Neural cell (in vitro differentiated cells): ENCODE measurements around the gene PHF21A. TPM values are rescaled to one million over a fixed set of nuclear protein-coding genes. Genes with fewer than 3 reads are reported as not detected.

Experiments used
- H2AFZ ChIP-seq: fragments of 200-600, 300-800 bp; sonication (generic), shearing (Covaris generic); 2 replicates; pipeline ENCODE4 v1.6.0; 2014; ENCODE audit warnings: low read depth, mild to moderate bottlenecking, antibody characterized with exemption, low read length, moderate library complexity
- H3F3A ChIP-seq: fragments of 200-600 bp; shearing (Covaris generic); 2 replicates; pipeline ENCODE4 v1.6.1; 2016; ENCODE audit warnings: mild to moderate bottlenecking, moderate library complexity, mixed read lengths, antibody characterized with exemption, low read length; ENCODE audit not compliant: insufficient read depth, poor library complexity, severe bottlenecking
- H3K27ac ChIP-seq: fragments of 200-600, 300-800 bp; sonication (generic), shearing (Covaris generic); 2 replicates; pipeline ENCODE4 v1.5.1; 2014; ENCODE audit warnings: mild to moderate bottlenecking, low read length, moderate library complexity
- H3K27me3 ChIP-seq: fragments of 300-800, 200-600 bp; sonication (generic), shearing (Covaris generic); 2 replicates; pipeline ENCODE4 v1.6.0; 2014; ENCODE audit warnings: mild to moderate bottlenecking, low read depth, low read length, moderate library complexity; ENCODE audit not compliant: insufficient read depth
- H3K36me3 ChIP-seq: fragments of 300-800, 200-600 bp; sonication (generic), shearing (Covaris generic); 2 replicates; pipeline ENCODE4 v1.5.1; 2014; ENCODE audit warnings: mild to moderate bottlenecking, antibody characterized with exemption, low read length, moderate library complexity; ENCODE audit not compliant: insufficient read depth
- H3K4me2 ChIP-seq: fragments of 300-800, 200-600 bp; sonication (generic), shearing (Covaris generic); 2 replicates; pipeline ENCODE4 v1.6.0; 2014; ENCODE audit warnings: mild to moderate bottlenecking, low read length
- H3K4me3 ChIP-seq: fragments of 300-800, 200-600 bp; sonication (generic), shearing (Covaris generic); 2 replicates; pipeline ENCODE4 v1.5.1; 2014; ENCODE audit warnings: mild to moderate bottlenecking, low read length, moderate library complexity
- H3K79me2 ChIP-seq: fragments of 200-600 bp; shearing (Covaris generic); replicated peaks from 2 replicates; pipeline ENCODE4 v1.6.0; 2014; ENCODE audit warnings: mild to moderate bottlenecking, low read length, moderate library complexity; ENCODE audit not compliant: insufficient read depth
- H3K9ac ChIP-seq: fragments of 300-800, 200-600 bp; sonication (generic), shearing (Covaris generic); 2 replicates; pipeline ENCODE4 v1.6.1; 2016; ENCODE audit warnings: mild to moderate bottlenecking, low read length, mixed read lengths
- H3K9me2 ChIP-seq: fragments of 200-600 bp; shearing (Covaris generic); 2 replicates; pipeline ENCODE4 v1.6.1; 2016; ENCODE audit warnings: mild to moderate bottlenecking, low read length, mixed read lengths; ENCODE audit not compliant: insufficient read depth
- H3K9me3 ChIP-seq: fragments of 200-600, 300-800 bp; sonication (generic), shearing (Covaris generic); 2 replicates; pipeline ENCODE4 v1.6.1; 2016; ENCODE audit warnings: mild to moderate bottlenecking, mixed run types, low read length, moderate library complexity, mixed read lengths
- H4K20me1 ChIP-seq: fragments of 200-600 bp; shearing (Covaris generic); 2 replicates; pipeline ENCODE4 v1.6.1; 2016; ENCODE audit warnings: mild to moderate bottlenecking, mixed run types; ENCODE audit not compliant: insufficient read depth
- CTCF ChIP-seq: fragments of 450-650 bp; IDR thresholded peaks from 2 replicates; pipeline ENCODE4 v1.5.1; 2014; ENCODE audit warnings: antibody characterized with exemption, mild to moderate bottlenecking, moderate library complexity; ENCODE audit not compliant: poor library complexity, severe bottlenecking
- EP300 ChIP-seq: fragments of 450-650 bp; conservative IDR thresholded peaks from 2 replicates; pipeline ENCODE4 v1.6.1; 2014; ENCODE audit warnings: antibody characterized with exemption, mild to moderate bottlenecking, moderate library complexity; ENCODE audit not compliant: poor library complexity, severe bottlenecking
- EZH2 ChIP-seq: fragments of 200-600, 300-800 bp; shearing (Covaris generic), sonication (generic); IDR thresholded peaks from 2 replicates; pipeline ENCODE4 v1.6.1; 2014; ENCODE audit warnings: antibody characterized with exemption, low read length, borderline replicate concordance, mild to moderate bottlenecking; ENCODE audit not compliant: insufficient read depth, poor library complexity, severe bottlenecking
- MXI1 ChIP-seq: fragments of 450-650 bp; conservative IDR thresholded peaks from 2 replicates; pipeline ENCODE4 v1.6.1; 2014; ENCODE audit warnings: antibody characterized with exemption, mild to moderate bottlenecking; ENCODE audit not compliant: poor library complexity, severe bottlenecking
- POLR2AphosphoS5 ChIP-seq: IDR thresholded peaks from 2 replicates; pipeline ENCODE4 v1.6.1; 2012
- RAD21 ChIP-seq: fragments of 450-650 bp; conservative IDR thresholded peaks from 2 replicates; pipeline ENCODE4 v1.6.1; 2014; ENCODE audit warnings: antibody characterized with exemption, mild to moderate bottlenecking, moderate library complexity
- REST ChIP-seq: IDR thresholded peaks from 2 replicates; pipeline ENCODE4 v1.6.1; 2012; ENCODE audit warnings: borderline replicate concordance
- SMC3 ChIP-seq: fragments of 450-650 bp; conservative IDR thresholded peaks from 2 replicates; pipeline ENCODE4 v1.6.1; 2014; ENCODE audit warnings: antibody characterized with exemption, mild to moderate bottlenecking, moderate library complexity; ENCODE audit not compliant: poor library complexity
- TAF1 ChIP-seq: IDR thresholded peaks from 2 replicates; pipeline ENCODE4 v1.6.1; 2012; ENCODE audit warnings: low read depth
- polyA plus RNA-seq: library from polyadenylated mRNA; depleted of rRNA; stranded (reverse); fragments of >200 nt; gene quantifications from 2 replicates; pipeline ENCODE4 v1.2.3, GENCODE V29; 2014

PHF21A gene
- polyA plus RNA-seq, 1 donor from 2014 or later, result 31.7 TPM

GRCh38 chr11:46048198-46048597 lies 73.1 kb downstream of the PHF21A start:
- Histone ChIP-seq H3K27ac (no peak overlapping the region), H3K79me2 (peaks cover 5% of the 10 kb centered on the region), H3K36me3 (peaks cover 3% of the 10 kb centered on the region), H3K4me2 (no peak overlapping the region), H3K4me3 (no peak overlapping the region), H3K9me2 (no peaks in the 10 kb centered on the region), H3K27me3 (no peaks in the 10 kb centered on the region), H3F3A (no peaks in the 10 kb centered on the region), H4K20me1 (no peaks in the 10 kb centered on the region), H3K9me3 (no peaks in the 10 kb centered on the region), H2AFZ (no peak overlapping the region), H3K9ac (no peak overlapping the region)
- TF ChIP-seq MXI1 (no peak), CTCF (no peak), RAD21 (no peak), TAF1 (no peak), EZH2 (no peak), POLR2AphosphoS5 (no peak), EP300 (no peak), REST (no peak), SMC3 (no peak)

- no peaks in the 10 kb centered on the region for H3F3A ChIP-seq
- no peak for TF ChIP-seq EP300
- TF ChIP-seq EZH2, result no peak
- TF ChIP-seq POLR2AphosphoS5, result no peak
- no peak for TF ChIP-seq REST
- no peak for TF ChIP-seq SMC3
- no peak for TF ChIP-seq MXI1
- no peak for TF ChIP-seq CTCF
- TF ChIP-seq RAD21, result no peak
- no peak for TF ChIP-seq TAF1
- no peak overlapping the region for H3K4me3 ChIP-seq
- no peaks in the 10 kb centered on the region for H3K9me2 ChIP-seq
- H3K4me2 ChIP-seq, result no peak overlapping the region
- H3K36me3 ChIP-seq, result peaks cover 3% of the 10 kb centered on the region
- H4K20me1 ChIP-seq, result no peaks in the 10 kb centered on the region
- H3K9ac ChIP-seq, result no peak overlapping the region
- no peaks in the 10 kb centered on the region for H3K9me3 ChIP-seq
- peaks cover 5% of the 10 kb centered on the region for H3K79me2 ChIP-seq
- H3K27me3 ChIP-seq, result no peaks in the 10 kb centered on the region
- no peak overlapping the region for H3K27ac ChIP-seq
- H2AFZ ChIP-seq, result no peak overlapping the region
Observed at GRCh38 chr11:46047520-46047919, 73.7 kb downstream of the PHF21A start.
